T-cell (primary cell): ENCODE data around the gene CD58. TPM values are rescaled to one million over a fixed set of nuclear protein-coding genes. Genes with fewer than 3 reads are reported as not detected.

Experiments used
- ATAC-seq, 4 experiments: fragments of 200-7000 bp in 3 of 4; fragments of 150-1000 bp in 1 of 4; cut with Tn5 transposase; replicated peaks in 1 of 4; 1 replicate in 3 of 4; 2 replicates in 1 of 4; pipeline ENCODE4 v1.10.0; 2021; ENCODE audit warnings: moderate library complexity in 3 of 4, mild to moderate bottlenecking in 2 of 4, moderate number of reproducible peaks in 1 of 4
- CTCF ChIA-PET, 2 donors: fragments of 300-600 bp; sonication (Branson Sonifier 250); formaldehyde crosslinking; loops; one replicate each; lab custom pipeline; 2022; ENCODE audit warnings: antibody characterized with exemption in 2 of 2; lab: Charles Lee
- POLR2A ChIA-PET, 2 donors: fragments of 300-600 bp; sonication (Branson Sonifier 250); formaldehyde crosslinking; loops; one replicate each; lab custom pipeline; 2022; ENCODE audit warnings: antibody characterized with exemption in 2 of 2; lab: Charles Lee
- DNase-seq, 35 experiments: peaks; one replicate each; pipeline versions ENCODE4 v3.0.0 to v3.0.0-alpha.2; 2013 to 2023
- H3K27ac ChIP-seq: one replicate; pipeline ENCODE4 v1.5.1; 2013; ENCODE audit warnings: low read length
- H3K27me3 ChIP-seq, 2 experiments: replicated peaks in 1 of 2; 1 replicate in 1 of 2; 2 replicates in 1 of 2; pipeline versions ENCODE4 v1.6.1 to v1.7.0; 2013; ENCODE audit warnings: low read length in 1 of 2, mixed read lengths in 1 of 2; ENCODE audit not compliant: control insufficient read depth in 2 of 2, insufficient read depth in 2 of 2; ENCODE audit errors: extremely low read depth in 1 of 2
- H3K36me3 ChIP-seq, 2 donors: 1 replicate in 1 of 2; 2 replicates in 1 of 2; pipeline versions ENCODE4 v1.6.1 to v1.7.0; 2013; ENCODE audit warnings: low read length in 1 of 2; ENCODE audit not compliant: control insufficient read depth in 2 of 2, insufficient read depth in 1 of 2; ENCODE audit errors: extremely low read depth in 1 of 2
- H3K4me1 ChIP-seq, 2 experiments: 1 replicate in 1 of 2; 2 replicates in 1 of 2; pipeline versions ENCODE4 v1.6.1 to v1.7.0; 2013; ENCODE audit warnings: low read length in 2 of 2, mixed read lengths in 1 of 2; ENCODE audit not compliant: insufficient read depth in 2 of 2, control insufficient read depth in 1 of 2; ENCODE audit errors: extremely low read depth in 1 of 2
- H3K4me3 ChIP-seq, 2 donors: 1 replicate in 1 of 2; 2 replicates in 1 of 2; pipeline versions ENCODE4 v1.5.1 to v1.7.0; 2013; ENCODE audit warnings: mild to moderate bottlenecking in 2 of 2, low read length in 1 of 2, moderate library complexity in 1 of 2; ENCODE audit not compliant: control insufficient read depth in 1 of 2; ENCODE audit errors: extremely low read depth in 1 of 2
- H3K9me3 ChIP-seq: 2 replicates; pipeline ENCODE4 v1.7.0; 2013
- H3K27ac Mint-ChIP-seq, 2 donors: one replicate each; pipeline ENCODE4 v1.8.0; 2020 to 2021; ENCODE audit warnings: mild to moderate bottlenecking in 2 of 2, mixed read lengths in 2 of 2
- H3K27me3 Mint-ChIP-seq, 2 donors: one replicate each; pipeline ENCODE4 v1.8.0; 2021 to 2022; ENCODE audit warnings: mixed read lengths in 2 of 2
- H3K36me3 Mint-ChIP-seq: one replicate; pipeline ENCODE4 v1.8.0; 2021; ENCODE audit warnings: mixed read lengths
- H3K4me1 Mint-ChIP-seq, 3 donors: one replicate each; pipeline ENCODE4 v1.8.0; 2020 to 2022; ENCODE audit warnings: mixed read lengths in 3 of 3, mild to moderate bottlenecking in 1 of 3
- H3K4me3 Mint-ChIP-seq, 3 donors: one replicate each; pipeline ENCODE4 v1.8.0; 2020 to 2022; ENCODE audit warnings: mild to moderate bottlenecking in 3 of 3, mixed read lengths in 3 of 3, moderate library complexity in 3 of 3
- H3K9me3 Mint-ChIP-seq, 3 donors: one replicate each; pipeline ENCODE4 v1.8.0; 2020 to 2022; ENCODE audit warnings: mixed read lengths in 3 of 3
- WGBS: methylation state at CpG from one replicate; pipeline ENCODE4 v1.1.5; 2013; ENCODE audit warnings: missing lambda C conversion rate; ENCODE audit not compliant: insufficient coverage; 5-methylcytosine and 5-hydroxymethylcytosine counted together
- total RNA-seq, 35 experiments: library from RNA in 6 of 35; stranded (reverse) in 6 of 35; fragments of 120-200 nt in 1 of 35; gene quantifications; one replicate each; pipeline versions ENCODE4 v1.2.1 to v1.2.4 and lab custom pipeline; 2013 to 2026

The CD58 gene
- total RNA-seq, 5 donors from 2014 or later (not counting 1 experiment from before 2014, with no cell fraction given) = 8.9 to 20.5 (median 16.9) TPM

GRCh38 chr1:116516631-116517030 lies 54.2 kb downstream of the CD58 start:
- peak overlapping the region in 1 of 3 donors; percentile 61 for H3K4me3 Mint-ChIP-seq
- Histone ChIP-seq H3K36me3 (peaks cover 0 to 8% of the 10 kb centered on the region in 2 donors), H3K9me3 (no peaks in the 10 kb centered on the region), H3K4me1 (peaks cover 18 to 44% of the 10 kb centered on the region in 2 experiments), H3K4me3 (no peak overlapping the region), H3K27me3 (no peaks in the 10 kb centered on the region), H3K27ac (peak overlapping the region; percentile 95)
- peaks cover 0 to 3% (median 0%) of the 10 kb centered on the region in 3 donors for H3K9me3 Mint-ChIP-seq
- 71% methylated on average over 1 of the region's 5 CpGs for WGBS
- H3K4me1 Mint-ChIP-seq = peaks cover 38 to 51% (median 44%) of the 10 kb centered on the region in 3 donors
- CTCF ChIA-PET = interaction anchor here (0.5 to 3.2 kb wide), 3 partner anchors 12 to 538 kb away, joined by 3 to 34 read pairs (median 3); no protein-coding TSS in a partner anchor
- POLR2A ChIA-PET = interaction anchor here in 1 of 2 donors (1.4 kb wide), 1 partner anchor 40 kb away, joined by 4 read pairs; no protein-coding TSS in a partner anchor
- DNase-seq (peak in 1 of 35 experiments; percentile 35), ATAC-seq (no peak)
- peak overlapping the region; percentile 87 to 89 for H3K27ac Mint-ChIP-seq
- H3K36me3 Mint-ChIP-seq = peaks cover 8% of the 10 kb centered on the region
- H3K27me3 Mint-ChIP-seq = no peaks in the 10 kb centered on the region

DNA sequence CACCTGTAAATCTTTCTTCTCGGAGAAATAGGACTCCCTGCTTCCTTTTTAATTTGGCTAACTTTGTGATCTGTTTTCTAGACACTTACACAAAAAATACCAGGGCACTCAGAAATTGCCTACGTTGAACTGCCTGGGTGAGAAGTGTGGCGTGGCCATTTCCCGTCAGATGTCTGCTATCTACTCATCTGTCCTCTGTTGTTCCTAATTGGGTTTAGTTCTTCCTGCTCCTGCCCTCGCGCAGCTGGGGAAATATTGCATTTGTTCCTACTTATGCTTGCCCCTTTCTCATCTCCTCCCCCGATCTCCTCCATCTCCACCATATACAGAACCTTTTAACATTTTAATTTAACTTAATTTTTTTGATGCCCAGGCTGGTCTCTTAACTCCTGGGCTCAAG lies 55.1 kb downstream of the CD58 start:
- peak in 18 of 35 experiments; percentile 11 to 74 (median 32) for DNase-seq

DNA sequence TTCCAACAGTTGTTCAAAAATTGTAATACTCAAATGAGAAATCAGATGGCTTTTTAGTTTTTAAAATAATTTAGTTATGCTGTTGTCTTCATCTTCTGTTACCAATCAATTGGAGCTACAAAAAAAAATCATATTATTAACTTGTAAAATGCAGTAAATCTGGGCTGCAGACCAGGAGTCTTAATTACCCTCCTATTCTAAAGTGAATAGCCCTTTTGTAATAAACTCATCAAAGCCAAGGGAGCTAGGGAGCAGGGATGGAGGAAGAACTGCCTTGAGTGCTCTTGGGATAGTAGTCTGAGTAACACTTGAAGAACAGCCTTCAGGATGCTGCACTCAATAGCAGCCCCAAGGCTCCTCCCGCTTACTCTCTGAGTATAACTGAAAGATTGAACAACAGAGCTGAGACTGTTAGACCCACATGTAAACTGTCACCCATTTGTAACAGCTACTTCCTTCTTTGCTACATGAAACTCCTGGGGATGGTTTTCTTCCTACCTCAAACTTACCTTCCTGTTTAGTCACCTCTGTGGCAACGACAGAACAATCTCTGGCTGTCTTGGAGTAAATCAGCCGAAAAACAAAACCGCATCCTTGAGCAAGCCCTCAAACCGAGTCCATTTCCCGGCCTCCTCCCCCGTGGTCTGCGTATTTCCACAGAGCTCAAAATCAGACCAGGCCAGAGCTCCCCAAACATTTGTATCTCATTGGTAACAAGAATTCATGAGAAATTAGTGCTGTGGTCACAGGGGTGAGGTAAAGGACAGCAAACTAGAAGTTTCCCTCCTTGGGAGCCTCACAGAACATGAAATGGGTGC lies 55.9 kb downstream of the CD58 start:
- H3K4me3 Mint-ChIP-seq = peak overlapping the region; percentile 58 to 70 (median 61)
- peak overlapping the region; percentile 97 to 98 for H3K27ac Mint-ChIP-seq
- 5% methylated on average over 3 of the region's 8 CpGs for WGBS
- ChIA-PET POLR2A (interaction anchor here in 1 of 2 donors (1.0 to 1.4 kb wide), 3 partner anchors 11 to 545 kb away, joined by 3 to 9 read pairs (median 4); partner anchors contain the start of gene TTF2), CTCF (interaction anchor here (0.7 to 3.2 kb wide), 14 partner anchors 11 to 613 kb away, joined by 3 to 34 read pairs (median 3); no protein-coding TSS in a partner anchor)
- DNase-seq (peak in 33 of 35 experiments; percentile 34 to 80 (median 55)), ATAC-seq (peak; percentile 74 to 81 (median 80))
- peaks cover 9% of the 10 kb centered on the region for H3K36me3 Mint-ChIP-seq
- H3K9me3 ChIP-seq = no peaks in the 10 kb centered on the region
- peaks cover 44 to 63% (median 54%) of the 10 kb centered on the region in 3 donors for H3K4me1 Mint-ChIP-seq
- H3K36me3 ChIP-seq = peaks cover 0 to 6% of the 10 kb centered on the region in 2 donors
- no peaks in the 10 kb centered on the region for H3K27me3 ChIP-seq
- peak overlapping the region in 1 of 2 donors; percentile 11 for H3K4me3 ChIP-seq
- no peaks in the 10 kb centered on the region for H3K27me3 Mint-ChIP-seq
- peaks cover 18 to 53% of the 10 kb centered on the region in 2 experiments for H3K4me1 ChIP-seq
- H3K9me3 Mint-ChIP-seq = peaks cover 0 to 5% (median 0%) of the 10 kb centered on the region in 3 donors
- peak overlapping the region; percentile 95 for H3K27ac ChIP-seq

More for the DNA sequence above, 55.1 kb downstream of the CD58 start:
- Mint-ChIP-seq H3K27me3 (no peaks in the 10 kb centered on the region), H3K36me3 (peaks cover 9% of the 10 kb centered on the region), H3K9me3 (peaks cover 0 to 5% (median 0%) of the 10 kb centered on the region in 3 donors), H3K27ac (peak overlapping the region; percentile 97 to 98), H3K4me1 (peaks cover 44 to 60% (median 53%) of the 10 kb centered on the region in 3 donors), H3K4me3 (peak overlapping the region; percentile 48 to 70 (median 61))
- Histone ChIP-seq H3K36me3 (peaks cover 0 to 6% of the 10 kb centered on the region in 2 donors), H3K4me3 (no peak overlapping the region), H3K9me3 (no peaks in the 10 kb centered on the region), H3K27me3 (no peaks in the 10 kb centered on the region), H3K4me1 (peaks cover 18 to 47% of the 10 kb centered on the region in 2 experiments), H3K27ac (peak overlapping the region; percentile 95)
- peak; percentile 41 to 61 (median 60) for ATAC-seq
- ChIA-PET POLR2A (interaction anchor here (0.6 to 1.4 kb wide), 5 partner anchors 11 to 550 kb away, joined by 3 to 4 read pairs (median 4); partner anchors contain the start of gene TTF2 (in 1 of the 2)), CTCF (interaction anchor here (1.0 to 3.2 kb wide), 8 partner anchors 11 to 364 kb away, joined by 3 to 34 read pairs (median 4); no protein-coding TSS in a partner anchor)
- WGBS = 5% methylated on average over 7 of the region's 7 CpGs

- H3K4me3 ChIP-seq = peak overlapping the region in 1 of 2 donors; percentile 5
- peaks cover 18 to 59% of the 10 kb centered on the region in 2 experiments for H3K4me1 ChIP-seq
- H3K27ac ChIP-seq = peak overlapping the region; percentile 95
- peaks cover 9% of the 10 kb centered on the region for H3K36me3 Mint-ChIP-seq
- H3K4me3 Mint-ChIP-seq = no peak overlapping the region
- no peaks in the 10 kb centered on the region for H3K27me3 Mint-ChIP-seq
- ChIA-PET CTCF (interaction anchor here (1.1 to 3.2 kb wide), 8 partner anchors 10 to 614 kb away, joined by 3 to 34 read pairs (median 4); no protein-coding TSS in a partner anchor), POLR2A (interaction anchor here in 1 of 2 donors (1.3 kb wide), 1 partner anchor 10 kb away, joined by 9 read pairs; no protein-coding TSS in a partner anchor)
- ATAC-seq (no peak), DNase-seq (no peak)
- no peaks in the 10 kb centered on the region for H3K9me3 ChIP-seq
- H3K9me3 Mint-ChIP-seq = peaks cover 0 to 5% (median 0%) of the 10 kb centered on the region in 3 donors
- peaks cover 48 to 69% (median 62%) of the 10 kb centered on the region in 3 donors for H3K4me1 Mint-ChIP-seq
- no peaks in the 10 kb centered on the region for H3K27me3 ChIP-seq
- WGBS = 95% methylated on average over 3 of the region's 4 CpGs
- H3K36me3 ChIP-seq = peaks cover 0 to 5% of the 10 kb centered on the region in 2 donors
- peak overlapping the region; percentile 58 to 97 for H3K27ac Mint-ChIP-seq
These were observed 56.9 kb downstream of the CD58 start for GRCh38 chr1:116513956-116514355.

DNA sequence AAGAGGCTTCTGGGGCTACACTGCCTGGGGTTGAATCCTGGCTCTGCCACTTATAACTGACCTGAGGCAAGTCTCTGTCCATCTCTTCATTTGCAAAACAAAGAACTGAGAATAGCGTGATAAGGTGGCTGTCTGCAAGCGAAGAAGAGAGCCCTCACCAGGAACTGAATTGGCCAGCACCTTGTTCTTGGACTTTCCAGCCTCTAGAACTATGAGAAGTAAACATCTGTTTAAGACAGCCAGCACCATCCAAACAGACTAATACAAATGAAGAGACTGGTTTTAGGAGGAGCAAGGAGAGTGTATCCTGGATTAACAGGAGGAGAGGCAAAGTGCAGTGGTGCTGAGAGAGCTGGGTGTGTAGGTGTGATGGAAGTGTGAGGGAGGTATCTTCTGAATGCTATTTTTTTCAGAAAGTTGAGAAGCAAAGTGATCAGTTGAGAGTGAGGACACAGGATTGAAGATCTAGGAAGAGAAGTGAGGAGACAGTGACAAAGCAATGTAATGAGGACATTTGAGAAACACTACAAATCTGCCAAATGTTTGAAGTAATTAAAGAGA lies 59.3 kb downstream of the CD58 start:
- Mint-ChIP-seq H3K27ac (peak overlapping the region; percentile 77 to 90), H3K27me3 (no peaks in the 10 kb centered on the region), H3K9me3 (peaks cover 0 to 5% (median 0%) of the 10 kb centered on the region in 3 donors), H3K4me1 (peaks cover 53 to 73% (median 69%) of the 10 kb centered on the region in 3 donors), H3K4me3 (no peak overlapping the region), H3K36me3 (peaks cover 9% of the 10 kb centered on the region)
- Histone ChIP-seq H3K27me3 (no peaks in the 10 kb centered on the region), H3K4me1 (peaks cover 18 to 59% of the 10 kb centered on the region in 2 experiments), H3K4me3 (no peak overlapping the region), H3K9me3 (no peaks in the 10 kb centered on the region), H3K36me3 (no peaks in the 10 kb centered on the region), H3K27ac (no peak overlapping the region)
- no CpG with 5 or more reads among the region's 2 CpGs for WGBS
- ATAC-seq (no peak), DNase-seq (no peak)
- ChIA-PET POLR2A (interaction anchor here in 1 of 2 donors (1.1 kb wide), 1 partner anchor 12 kb away, joined by 5 read pairs; no protein-coding TSS in a partner anchor), CTCF (interaction anchor here in 1 of 2 donors (0.8 kb wide), 1 partner anchor 26 kb away, joined by 3 read pairs; no protein-coding TSS in a partner anchor)
